Stimulated activated CD4-positive, alpha-beta T cell treated with anti-CD3 and anti-CD28 coated beads, TNF-alpha, amount 100 ng/mL, for 4 hours (primary cell): ENCODE measurements around the gene CAPN13.
"Not testable (repeated sequence)": the region's sequence is repeated elsewhere in the genome, so short reads cannot be mapped to it uniquely, and the experiment has no call there.

Experiments used
- DNase-seq, 3 experiments: peaks; one replicate each; pipeline ENCODE4 v3.0.0-alpha.2; 2020; ENCODE audit warnings: low read depth in 3 of 3

The CAPN13 gene

GRCh38 chr2:30705056-30705455 is 102.2 kb downstream of the CAPN13 start:
- no peak for DNase-seq

DNA sequence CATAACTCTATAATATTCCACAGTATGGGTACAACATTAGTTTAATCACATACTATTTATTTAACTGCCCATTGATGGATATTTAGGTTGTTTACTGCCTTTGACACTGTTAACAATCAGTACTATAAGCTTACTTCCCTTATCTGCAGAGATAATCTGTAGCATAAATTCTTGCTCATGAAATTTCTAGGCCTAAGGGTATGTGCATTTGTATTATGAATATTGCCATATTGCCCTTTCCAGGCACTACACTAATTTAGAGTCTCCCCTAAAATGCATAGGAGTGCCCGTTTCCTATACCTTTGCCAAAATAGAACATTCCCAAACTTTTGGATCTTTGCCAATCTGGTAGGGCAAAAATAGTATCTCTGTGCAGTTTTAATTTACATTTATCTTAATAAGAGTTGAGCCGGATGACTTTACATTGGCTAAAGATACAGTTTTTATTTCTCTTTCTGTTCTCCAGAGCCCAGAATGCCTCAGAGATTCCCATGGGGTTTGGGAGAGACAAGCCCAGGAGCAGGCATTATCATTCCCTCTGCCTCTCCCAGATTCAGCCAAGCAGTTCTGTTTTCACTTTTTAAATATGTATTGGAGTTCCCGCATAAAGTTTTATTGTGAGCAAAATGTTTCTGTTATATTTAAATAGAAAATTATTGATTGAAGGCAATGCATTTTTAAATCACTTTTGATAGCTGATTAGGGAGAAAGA is 102.8 kb downstream of the CAPN13 start:
- no peak for DNase-seq

DNA sequence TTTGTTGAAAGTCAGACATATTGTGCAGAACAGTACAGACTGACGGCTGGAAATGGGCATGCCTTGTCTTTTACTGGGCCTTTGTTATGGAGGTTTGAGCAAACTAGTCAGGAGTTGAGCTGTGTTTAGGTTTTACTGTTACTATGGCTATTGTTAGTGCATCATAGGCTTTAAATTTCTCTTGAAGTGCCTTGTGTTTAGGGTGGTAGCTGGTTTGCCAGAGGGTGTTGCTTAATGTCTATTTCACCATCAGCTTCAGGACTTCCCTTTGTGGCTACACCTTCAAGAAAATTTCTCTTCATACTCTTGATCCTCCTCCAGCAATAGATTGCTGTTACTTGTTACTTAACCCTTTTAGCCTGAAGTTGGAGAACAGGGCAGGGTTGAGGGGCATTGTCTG is 104.6 kb downstream of the CAPN13 start:
- DNase-seq: no peak

DNA sequence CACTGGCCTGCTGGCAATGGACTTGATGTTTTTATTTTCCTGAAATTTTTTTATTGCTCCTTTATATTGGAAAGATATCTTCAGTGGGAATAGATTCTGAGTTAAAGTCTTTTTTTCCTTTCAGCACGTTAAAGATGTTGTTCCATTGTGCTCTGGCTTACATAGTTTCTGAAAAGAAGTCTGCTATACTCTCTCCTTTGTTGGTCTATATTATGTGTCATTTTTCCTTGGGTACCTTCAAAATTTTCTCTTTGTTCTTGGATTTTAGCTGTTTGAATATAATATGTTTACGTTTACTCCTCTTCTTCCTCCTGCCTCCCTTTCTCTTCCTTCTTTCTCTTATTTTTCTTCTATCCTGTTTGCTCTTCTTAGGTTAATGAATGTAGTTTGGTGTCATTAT is 105.5 kb downstream of the CAPN13 start:
- no peak for DNase-seq

DNA sequence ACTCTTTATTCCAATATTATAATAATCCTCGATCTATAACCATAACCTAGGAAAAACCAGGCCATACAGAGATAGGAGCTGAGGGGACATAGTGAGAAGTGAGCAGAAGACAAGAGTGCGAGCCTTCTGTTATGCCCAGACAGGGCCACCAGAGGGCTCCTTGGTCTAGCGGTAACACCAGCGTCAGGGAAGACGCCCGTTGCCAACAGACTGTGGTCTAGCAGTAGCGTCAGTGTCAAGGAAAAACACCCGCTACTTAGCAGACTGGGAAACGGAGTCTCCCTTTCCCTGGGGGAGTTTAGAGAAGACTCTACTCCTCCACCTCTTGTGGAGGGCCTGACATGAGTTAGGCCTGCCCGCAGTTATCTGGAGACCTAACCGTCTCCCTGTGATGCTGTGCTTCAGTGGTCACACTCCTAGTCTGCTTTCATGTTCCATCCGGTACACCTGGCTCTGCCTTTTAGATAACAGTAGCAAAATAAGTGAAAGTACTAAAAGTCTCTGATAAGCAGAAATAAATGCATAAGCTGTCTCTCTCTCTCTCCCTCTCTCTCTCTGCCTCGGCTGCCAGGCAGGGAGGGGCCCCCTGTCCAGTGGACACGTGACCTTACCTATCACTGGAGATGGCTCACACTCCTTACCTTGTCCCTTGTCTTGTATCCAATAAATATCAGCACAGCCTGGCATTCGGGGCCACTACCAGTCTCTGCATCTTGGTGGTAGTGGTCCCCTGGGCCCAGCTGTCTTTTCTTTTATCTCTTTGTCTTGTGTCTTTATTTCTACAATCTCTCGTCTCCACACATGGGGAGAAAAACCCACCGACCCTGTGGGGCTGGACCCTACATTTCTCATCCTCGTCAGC is 109.8 kb downstream of the CAPN13 start:
- DNase-seq: not testable (repeated sequence)

DNA sequence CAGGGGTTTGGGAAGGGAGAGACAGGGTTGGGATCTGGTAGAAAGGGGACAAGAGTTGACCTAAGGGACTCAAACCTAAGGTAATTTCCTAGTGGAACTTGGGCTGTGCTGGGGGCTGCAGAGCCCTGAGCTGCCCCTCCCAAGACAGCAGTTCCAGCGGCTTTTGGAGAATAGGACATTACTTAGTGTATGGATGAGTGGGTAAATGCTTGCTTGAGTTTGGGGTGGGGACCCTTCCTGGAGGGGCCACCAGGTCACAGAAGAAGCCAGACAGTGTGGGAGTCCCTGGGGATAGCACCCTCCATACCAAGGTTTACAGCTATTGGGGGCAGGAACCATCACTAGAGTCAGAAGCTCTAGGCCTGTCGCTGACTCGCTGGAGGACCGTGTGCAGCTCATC is 111.5 kb downstream of the CAPN13 start:
- DNase-seq: no peak

DNA sequence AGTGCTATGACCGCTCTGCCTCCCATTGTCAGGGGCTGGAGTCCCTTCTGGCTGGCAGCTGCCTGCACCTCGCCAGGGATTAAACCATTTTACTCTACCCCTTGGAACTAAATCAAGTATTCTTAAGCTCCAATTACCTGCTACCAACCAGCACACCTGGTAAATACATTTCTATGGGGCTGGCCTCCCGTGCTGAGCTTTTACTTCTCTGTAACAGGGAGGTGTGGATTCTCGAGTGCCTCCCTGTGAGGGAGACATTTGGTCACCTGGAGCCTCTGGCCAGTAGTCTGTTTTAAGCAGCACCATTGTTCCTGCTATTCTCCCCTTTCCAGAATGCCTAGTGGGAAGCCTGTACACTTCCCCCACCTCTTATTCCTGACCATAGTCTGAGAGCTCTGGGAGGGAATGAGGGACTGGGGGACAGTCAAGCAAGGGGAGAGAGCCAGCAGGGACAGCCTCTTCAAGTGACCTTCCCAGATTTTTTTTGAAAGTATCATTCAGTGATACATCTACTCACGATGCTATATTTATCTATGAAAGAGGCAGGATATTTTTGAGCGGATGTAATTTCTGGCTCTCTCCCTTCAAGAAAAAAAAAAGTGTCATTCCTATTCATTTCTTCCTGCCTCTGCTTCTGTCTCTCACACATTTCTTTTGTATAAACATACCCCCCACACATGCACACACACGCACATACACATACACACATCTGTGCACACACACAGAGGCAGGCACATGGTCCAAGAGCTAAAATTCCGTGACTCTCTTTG is 112.8 kb downstream of the CAPN13 start:
- no peak for DNase-seq

DNA sequence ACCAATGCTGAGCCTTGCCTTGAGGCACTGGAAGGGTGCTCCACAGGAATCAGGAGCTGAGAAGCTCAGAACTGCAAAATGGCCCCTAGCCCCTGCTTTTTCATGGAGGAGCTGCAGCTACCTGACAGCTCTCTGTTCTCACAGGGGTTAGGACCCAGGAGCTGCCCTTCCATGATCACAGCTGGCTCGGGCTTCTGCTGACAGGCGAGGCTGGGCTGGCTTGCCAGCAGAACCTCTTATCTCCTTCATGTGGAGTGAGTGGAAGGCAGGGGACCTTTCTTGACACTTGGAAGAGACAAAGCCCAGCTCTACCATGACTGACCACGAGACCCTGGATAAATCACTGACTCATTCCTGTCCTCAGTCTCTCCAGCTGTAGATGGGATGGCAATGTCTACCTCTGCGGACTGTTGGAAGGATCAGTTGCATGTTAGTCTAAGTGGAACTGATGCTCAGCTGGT is 113.4 kb downstream of the CAPN13 start:
- DNase-seq: no peak

GRCh38 chr2:30692829-30693275 is 114.4 kb downstream of the CAPN13 start:
- no peak for DNase-seq

DNA sequence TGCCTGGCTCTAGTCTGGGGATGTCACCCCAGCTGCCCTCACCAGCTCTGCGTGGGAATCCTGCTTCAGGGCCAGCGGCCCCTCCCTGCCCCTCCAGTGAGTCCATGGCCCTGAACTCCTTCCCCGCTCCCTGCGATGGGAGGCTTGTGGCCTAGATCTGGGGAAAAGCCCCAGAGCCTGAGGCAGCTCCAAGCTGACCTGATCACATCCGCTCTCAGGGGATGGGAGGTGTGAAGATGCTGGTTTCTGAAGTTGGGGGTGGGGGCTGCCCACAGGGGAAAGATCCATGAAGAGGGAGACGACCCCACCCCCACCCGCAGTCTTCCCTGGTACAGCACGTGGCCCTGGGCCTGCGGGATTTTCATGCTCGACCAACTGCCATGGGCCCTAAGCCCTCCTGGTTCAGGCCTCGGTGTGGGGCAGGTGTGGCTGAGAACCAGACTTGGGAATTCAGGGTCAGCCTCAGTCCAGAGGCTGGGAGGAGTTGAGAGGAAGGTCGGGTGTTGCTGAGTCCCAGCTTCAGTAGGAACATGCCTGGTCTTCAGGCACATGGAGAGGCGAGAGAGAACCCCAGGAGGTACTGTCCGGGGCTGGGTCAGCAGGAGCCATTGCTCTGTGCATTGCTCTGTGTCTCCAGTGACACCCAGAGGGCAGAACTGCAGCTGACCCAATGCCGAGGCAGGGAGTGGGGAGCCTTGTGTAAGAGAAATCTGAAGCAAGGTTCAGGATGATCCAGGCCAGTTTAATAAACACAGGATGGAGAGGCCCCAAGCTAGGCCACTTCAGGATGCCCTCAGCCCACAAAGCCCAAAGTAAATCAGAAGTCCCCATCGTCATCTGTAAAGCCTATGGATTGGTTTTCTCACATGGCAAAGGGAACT is 115.1 kb downstream of the CAPN13 start:
- DNase-seq: no peak

GRCh38 chr2:30691091-30691947 is 115.9 kb downstream of the CAPN13 start:
- no peak for DNase-seq

GRCh38 chr2:30690126-30690561 is 117.1 kb downstream of the CAPN13 start:
- no peak for DNase-seq

GRCh38 chr2:30689496-30690125 is 117.6 kb downstream of the CAPN13 start:
- no peak for DNase-seq

DNA sequence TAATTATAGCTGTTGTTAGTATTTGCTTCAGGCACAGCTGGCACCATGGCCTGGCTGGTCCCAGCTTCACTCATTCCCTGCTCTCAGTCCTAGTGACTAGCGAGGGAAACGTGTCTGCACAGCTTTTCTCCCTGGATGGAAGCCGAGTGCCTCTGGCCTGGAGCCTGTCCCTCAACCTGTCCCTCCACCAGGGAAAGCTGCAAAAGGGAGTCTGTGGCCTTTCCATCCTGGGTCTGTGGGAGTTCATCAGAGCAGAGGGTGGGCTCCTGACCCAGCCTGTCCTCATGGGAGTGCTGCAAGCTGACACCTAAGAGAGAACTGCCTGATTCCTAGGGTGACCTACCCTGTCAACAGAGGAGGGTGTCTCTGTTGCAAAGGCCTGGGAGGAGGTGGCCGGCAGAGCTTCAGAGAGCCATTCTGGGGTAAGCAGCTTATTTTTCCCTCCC is 118.3 kb downstream of the CAPN13 start:
- no peak for DNase-seq

- DNase-seq: no peak
Measured at GRCh38 chr2:30686669-30687068, 120.6 kb downstream of the CAPN13 start.

DNA sequence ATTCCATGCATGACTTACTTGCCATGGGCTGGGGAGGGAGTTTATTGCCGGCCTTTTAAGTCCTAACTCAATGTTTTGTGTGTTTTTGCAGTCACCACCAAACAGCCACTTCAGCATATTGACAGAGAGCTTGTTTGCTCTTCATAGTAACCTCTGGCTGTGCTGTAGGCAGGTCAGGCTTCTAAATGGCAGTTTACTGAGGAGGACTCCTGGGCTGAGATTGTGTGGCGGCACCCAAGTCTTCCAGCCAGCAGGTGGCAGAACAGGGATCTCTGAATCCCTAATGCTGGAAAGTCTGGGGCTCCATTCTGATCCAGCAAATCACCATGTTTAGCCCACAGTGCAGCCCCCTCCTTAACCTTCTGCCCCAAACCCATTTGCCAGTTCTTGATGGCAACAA is 121.2 kb downstream of the CAPN13 start:
- no peak for DNase-seq

DNA sequence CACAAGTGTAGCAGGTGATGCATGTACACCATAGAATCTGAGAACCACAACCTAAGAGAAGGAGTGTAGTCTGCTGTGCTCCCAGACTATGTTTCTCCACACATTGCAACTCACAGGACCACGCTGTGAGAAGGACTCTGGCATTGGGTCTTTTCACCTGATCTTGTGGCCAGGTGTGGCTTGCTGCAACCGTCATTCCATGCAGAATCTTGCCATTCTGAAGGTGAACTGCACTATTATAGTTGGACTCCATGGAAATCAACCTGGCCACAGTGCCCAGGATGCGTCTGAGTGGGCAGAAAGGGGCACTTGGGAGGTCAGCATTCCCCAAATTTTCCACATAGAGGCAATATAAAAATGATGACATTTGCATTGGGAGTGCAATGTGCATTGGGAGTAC is 122.2 kb downstream of the CAPN13 start:
- no peak for DNase-seq

DNA sequence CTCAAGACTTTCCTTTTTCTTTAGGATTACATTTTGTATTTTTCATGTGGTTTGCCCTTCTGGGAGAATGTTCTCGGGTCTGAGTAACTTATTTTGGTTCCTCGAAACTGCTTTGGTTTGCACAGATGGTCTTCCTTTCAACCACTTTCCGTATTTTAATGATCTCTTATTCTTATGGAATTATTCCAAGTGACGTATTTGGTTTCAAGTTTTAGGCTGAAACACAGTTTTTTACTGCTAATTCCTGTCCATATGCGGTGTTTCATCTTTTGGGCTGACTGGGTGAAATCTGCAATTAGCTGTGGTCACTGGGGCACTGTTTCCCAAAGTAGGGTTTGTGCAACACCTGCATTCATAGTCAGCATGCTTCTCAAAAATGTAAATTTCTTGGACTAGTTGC is 122.7 kb downstream of the CAPN13 start:
- no peak for DNase-seq

GRCh38 chr2:30684026-30684425 is 123.2 kb downstream of the CAPN13 start:
- no peak for DNase-seq
